ENCODE results near the gene C11orf42. TPM values are rescaled to one million over a fixed set of nuclear protein-coding genes. Genes with fewer than 3 reads are reported as not detected.

Gene C11orf42
- total RNA-seq, 2 donors from 2014 or later: 2.4 TPM; not detected in 1

GRCh38 chr11:6238902-6239301, 33.5 kb downstream of the C11orf42 start, which contains the start of gene CNGA4:
TSS of gene CNGA4 (plus strand) at chr11:6239089. CDS start at chr11:6239207, 118 bp downstream.
- intact Hi-C loops (cut with DNase I): no loop called here
- H3K27ac ChIP-seq: no peak within 1 kb of the TSS

GRCh38 chr11:6240139-6240538, 34.8 kb downstream of the C11orf42 start:
- Histone ChIP-seq H3K4me1 (replicated peaks) (no peaks in the 10 kb centered on the region), H3K27me3 (replicated peaks; ENCODE audit: insufficient read depth) (no peaks in the 10 kb centered on the region), H3K4me3 (no peak overlapping the region), H3K36me3 (no peaks in the 10 kb centered on the region), H3K27ac (no peak overlapping the region), H3K9me3 (no peaks in the 10 kb centered on the region)
- TF ChIP-seq CTCF (IDR thresholded peaks at IDR 0.05): no peak
- TF ChIP-seq POLR2A (IDR thresholded peaks at IDR 0.05): no peak
- 98% methylated on average over 28 of the region's 28 CpGs for WGBS
- no peak for DNase-seq (ENCODE audit: low spot score)
- intact Hi-C loops (cut with DNase I): no loop called here

More at GRCh38 chr11:6238902-6239301, 33.5 kb downstream of the C11orf42 start, which contains the start of gene CNGA4:
- Histone ChIP-seq H3K4me3 (no peak within 1 kb of the TSS), H3K4me1 (replicated peaks) (no peaks in the 10 kb centered on the region), H3K9me3 (no peaks in the 10 kb centered on the region), H3K27me3 (replicated peaks; ENCODE audit: insufficient read depth) (no peaks in the 10 kb centered on the region), H3K36me3 (no peaks in the 10 kb centered on the region)
- DNase-seq (ENCODE audit: low spot score): no peak
- WGBS: 100% methylated on average over 1 of the region's 1 CpG
- TF ChIP-seq POLR2AphosphoS5 (IDR thresholded peaks at IDR 0.05) (no peak), POLR2A (IDR thresholded peaks at IDR 0.05) (no peak)

GRCh38 chr11:6240781-6241180, 35.4 kb downstream of the C11orf42 start:
- Histone ChIP-seq H3K27ac (no peak overlapping the region), H3K4me3 (no peak overlapping the region), H3K27me3 (replicated peaks; ENCODE audit: insufficient read depth) (no peaks in the 10 kb centered on the region), H3K9me3 (no peaks in the 10 kb centered on the region), H3K36me3 (no peaks in the 10 kb centered on the region), H3K4me1 (replicated peaks) (no peaks in the 10 kb centered on the region)
- intact Hi-C loops (cut with DNase I): no loop called here
- DNase-seq (ENCODE audit: low spot score): no peak
- 77% methylated on average over 1 of the region's 1 CpG for WGBS
- TF ChIP-seq POLR2A (IDR thresholded peaks at IDR 0.05) (no peak), CTCF (IDR thresholded peaks at IDR 0.05) (no peak), POLR2AphosphoS5 (IDR thresholded peaks at IDR 0.05) (no peak)

GRCh38 chr11:6241316-6241715, 36.0 kb downstream of the C11orf42 start:
- Histone ChIP-seq H3K4me3 (no peak overlapping the region), H3K4me1 (replicated peaks) (no peaks in the 10 kb centered on the region), H3K36me3 (no peaks in the 10 kb centered on the region), H3K9me3 (no peaks in the 10 kb centered on the region), H3K27ac (no peak overlapping the region), H3K27me3 (replicated peaks; ENCODE audit: insufficient read depth) (no peaks in the 10 kb centered on the region)
- intact Hi-C loops (cut with DNase I): no loop called here
- no peak for TF ChIP-seq CTCF (IDR thresholded peaks at IDR 0.05)
- TF ChIP-seq POLR2AphosphoS5 (IDR thresholded peaks at IDR 0.05): no peak
- TF ChIP-seq POLR2A (IDR thresholded peaks at IDR 0.05): no peak
- no peak for DNase-seq (ENCODE audit: low spot score)
- 94% methylated on average over 7 of the region's 7 CpGs for WGBS

- H3K4me3 ChIP-seq: no peak overlapping the region
- no peaks in the 10 kb centered on the region for H3K9me3 ChIP-seq
- no peak for DNase-seq (ENCODE audit: low spot score)
- H3K27me3 ChIP-seq (replicated peaks; ENCODE audit: insufficient read depth): no peaks in the 10 kb centered on the region
- TF ChIP-seq POLR2A (IDR thresholded peaks at IDR 0.05) (no peak), CTCF (IDR thresholded peaks at IDR 0.05) (no peak), POLR2AphosphoS5 (IDR thresholded peaks at IDR 0.05) (no peak)
- H3K4me1 ChIP-seq (replicated peaks): no peaks in the 10 kb centered on the region
- intact Hi-C loops (cut with DNase I): no loop called here
- no peak overlapping the region for H3K27ac ChIP-seq
- H3K36me3 ChIP-seq: no peaks in the 10 kb centered on the region
- 97% methylated on average over 2 of the region's 2 CpGs for WGBS
These were observed 40.2 kb downstream of the C11orf42 start for GRCh38 chr11:6245536-6245935.

All from prostate gland (tissue), 2 donors.